Common myeloid progenitor, CD34-positive (primary cell): Measurements from ENCODE around the gene LSAMP.

Experiments used
- CTCF ChIA-PET: fragments of 350-600 bp; sonication (Branson Sonifier 250); formaldehyde crosslinking; loops from one replicate; lab custom pipeline; 2021; ENCODE audit warnings: antibody characterized with exemption; lab: Charles Lee
- POLR2A ChIA-PET: fragments of 350-600 bp; sonication (Branson Sonifier 250); formaldehyde crosslinking; loops from one replicate; lab custom pipeline; 2021; ENCODE audit warnings: antibody characterized with exemption; lab: Charles Lee
- DNase-seq, 3 donors: peaks; one replicate each; pipeline versions ENCODE4 v3.0.0 to v3.0.0-alpha.2; 2013
- H3K27ac ChIP-seq, 2 experiments: 1 replicate in 1 of 2; 2 replicates in 1 of 2; pipeline ENCODE4 v1.7.0; 2013; ENCODE audit warnings: inconsistent platforms in 2 of 2, low read length in 2 of 2, mild to moderate bottlenecking in 2 of 2, low read depth in 1 of 2, moderate library complexity in 1 of 2; ENCODE audit not compliant: severe bottlenecking in 2 of 2, insufficient read depth in 1 of 2, poor library complexity in 1 of 2
- H3K27me3 ChIP-seq, 5 experiments: replicated peaks in 2 of 5; 1 replicate in 3 of 5; 2 replicates in 2 of 5; pipeline versions ENCODE4 v1.6.1 to v1.7.0; 2013; ENCODE audit warnings: low read length in 4 of 5, mild to moderate bottlenecking in 2 of 5, moderate library complexity in 2 of 5, inconsistent platforms in 1 of 5; ENCODE audit not compliant: insufficient read depth in 5 of 5, control insufficient read depth in 4 of 5
- H3K36me3 ChIP-seq, 4 experiments: 1 replicate in 2 of 4; 2 replicates in 2 of 4; pipeline versions ENCODE4 v1.6.1 to v1.7.0; 2013; ENCODE audit warnings: low read length in 3 of 4, control low read depth in 1 of 4, mild to moderate bottlenecking in 1 of 4; ENCODE audit not compliant: control insufficient read depth in 4 of 4, insufficient read depth in 4 of 4
- H3K4me1 ChIP-seq, 4 experiments: 1 replicate in 3 of 4; 2 replicates in 1 of 4; pipeline versions ENCODE4 v1.6.1 to v1.7.1; 2013; ENCODE audit warnings: low read length in 3 of 4, mild to moderate bottlenecking in 3 of 4, control low read depth in 1 of 4, inconsistent platforms in 1 of 4, moderate library complexity in 1 of 4; ENCODE audit not compliant: control insufficient read depth in 4 of 4, insufficient read depth in 4 of 4; ENCODE audit errors: control extremely low read depth in 1 of 4
- H3K4me3 ChIP-seq, 7 experiments: 1 replicate in 4 of 7; 2 replicates in 3 of 7; pipeline versions ENCODE4 v1.5.1 to v1.7.0; 2013; ENCODE audit warnings: mild to moderate bottlenecking in 7 of 7, low read length in 6 of 7, moderate library complexity in 6 of 7, inconsistent platforms in 2 of 7, low read depth in 2 of 7, control low read depth in 1 of 7; ENCODE audit not compliant: insufficient read depth in 4 of 7, control insufficient read depth in 1 of 7; ENCODE audit errors: extremely low read depth in 1 of 7
- H3K9me3 ChIP-seq, 5 experiments: 1 replicate in 4 of 5; 2 replicates in 1 of 5; pipeline versions ENCODE4 v1.6.1 to v1.7.1; 2013; ENCODE audit warnings: low read length in 4 of 5, mild to moderate bottlenecking in 2 of 5, inconsistent platforms in 1 of 5, low read depth in 1 of 5, moderate library complexity in 1 of 5; ENCODE audit not compliant: control insufficient read depth in 4 of 5, insufficient read depth in 2 of 5; ENCODE audit errors: control extremely low read depth in 1 of 5
- WGBS: methylation state at CpG from one replicate; pipeline ENCODE4 v1.1.5; 2013; ENCODE audit not compliant: insufficient coverage; 5-methylcytosine and 5-hydroxymethylcytosine counted together

Gene LSAMP

DNA sequence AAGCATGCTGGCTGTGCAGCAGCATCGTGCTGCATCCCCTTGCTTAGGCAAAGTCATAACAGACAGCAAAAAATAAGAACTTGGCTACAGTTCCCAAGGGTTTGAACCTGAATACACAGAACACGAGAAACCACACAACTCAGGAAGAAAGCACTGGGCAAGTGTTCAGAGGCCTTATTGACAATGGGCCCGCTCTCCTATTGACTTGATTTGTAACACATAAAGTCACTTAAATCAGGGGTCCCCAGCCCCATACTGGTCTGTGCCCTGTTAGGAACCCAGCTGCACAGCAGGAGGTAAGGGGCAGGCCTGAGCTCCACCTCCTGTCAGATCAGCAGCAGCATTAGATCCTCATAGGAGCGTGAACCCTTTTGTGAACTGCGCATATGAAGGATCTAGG lies 145.1 kb downstream of the LSAMP start:
- H3K4me1 ChIP-seq: no peaks in the 10 kb centered on the region
- no peak overlapping the region for H3K27ac ChIP-seq
- H3K4me3 ChIP-seq: no peak overlapping the region
- no peaks in the 10 kb centered on the region for H3K36me3 ChIP-seq
- WGBS: 97% methylated on average over 5 of the region's 5 CpGs
- no peak for DNase-seq
- POLR2A ChIA-PET: no interaction called here
- no peaks in the 10 kb centered on the region for H3K27me3 ChIP-seq
- H3K9me3 ChIP-seq: no peaks in the 10 kb centered on the region
- CTCF ChIA-PET: no interaction called here

GRCh38 chr3:116299646-116300081 lies 145.6 kb downstream of the LSAMP start:
- Histone ChIP-seq H3K36me3 (no peaks in the 10 kb centered on the region), H3K27me3 (no peaks in the 10 kb centered on the region), H3K9me3 (no peaks in the 10 kb centered on the region), H3K4me1 (no peaks in the 10 kb centered on the region), H3K27ac (no peak overlapping the region), H3K4me3 (no peak overlapping the region)
- no peak for DNase-seq
- ChIA-PET CTCF (no interaction called here), POLR2A (no interaction called here)
- 87% methylated on average over 3 of the region's 3 CpGs for WGBS

DNA sequence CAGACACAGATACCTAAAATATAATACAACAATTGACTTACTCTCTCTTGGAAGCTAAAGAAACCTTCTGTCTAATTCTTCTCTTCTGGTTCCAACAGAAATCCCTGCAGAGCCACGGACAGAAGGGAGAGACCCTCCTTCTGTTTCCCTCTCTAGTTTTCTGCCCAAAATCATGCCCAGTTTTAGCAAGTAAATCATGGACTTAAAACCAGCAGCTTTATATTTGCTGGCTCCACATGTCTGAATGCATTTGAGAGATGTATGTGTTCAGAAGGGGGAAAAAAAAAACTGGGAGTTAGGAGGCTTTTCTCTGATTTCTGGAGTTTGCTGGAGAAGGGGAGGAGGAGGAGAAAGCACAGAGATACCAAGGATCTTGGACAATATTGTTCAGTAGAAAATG lies 147.1 kb downstream of the LSAMP start:
- CTCF ChIA-PET: no interaction called here
- Histone ChIP-seq H3K4me3 (no peak overlapping the region), H3K36me3 (no peaks in the 10 kb centered on the region), H3K9me3 (no peaks in the 10 kb centered on the region), H3K4me1 (no peaks in the 10 kb centered on the region), H3K27ac (no peak overlapping the region), H3K27me3 (no peaks in the 10 kb centered on the region)
- no peak for DNase-seq
- POLR2A ChIA-PET: no interaction called here
- WGBS: no CpG with 5 or more reads among the region's 1 CpG

DNA sequence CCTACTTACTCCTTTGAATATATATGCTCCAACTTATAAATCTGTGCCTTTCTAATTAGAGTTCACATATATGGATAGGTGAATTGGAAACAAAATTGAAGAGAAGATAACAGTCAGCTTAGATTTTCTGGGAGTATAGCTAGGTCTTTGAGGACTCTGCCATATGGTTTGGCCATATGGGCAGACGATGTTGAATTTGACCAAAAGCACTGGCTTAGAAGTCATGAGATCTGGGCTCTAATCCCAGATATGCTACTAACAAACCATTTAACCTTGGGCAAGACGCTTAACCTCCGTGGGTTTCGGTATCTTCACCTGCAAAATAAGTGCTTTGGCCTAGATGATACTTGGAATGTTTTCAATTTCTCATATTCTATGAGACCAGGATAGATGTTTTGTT lies 154.1 kb downstream of the LSAMP start:
- CTCF ChIA-PET: interaction anchor here (0.9 kb wide), 1 partner anchor 26 kb away, joined by 3 read pairs; no protein-coding TSS in a partner anchor
- no peak overlapping the region for H3K27ac ChIP-seq
- no peaks in the 10 kb centered on the region for H3K4me1 ChIP-seq
- no peaks in the 10 kb centered on the region for H3K36me3 ChIP-seq
- H3K27me3 ChIP-seq: no peaks in the 10 kb centered on the region
- H3K9me3 ChIP-seq: no peaks in the 10 kb centered on the region
- POLR2A ChIA-PET: interaction anchor here (0.6 kb wide), 1 partner anchor 216 kb away, joined by 4 read pairs; no protein-coding TSS in a partner anchor
- 100% methylated on average over 1 of the region's 4 CpGs for WGBS
- DNase-seq: no peak
- no peak overlapping the region for H3K4me3 ChIP-seq

GRCh38 chr3:116288485-116288884 lies 156.8 kb downstream of the LSAMP start:
- H3K4me3 ChIP-seq: no peak overlapping the region
- WGBS: 56% methylated on average over 4 of the region's 4 CpGs
- no peaks in the 10 kb centered on the region for H3K4me1 ChIP-seq
- no peak for DNase-seq
- no peaks in the 10 kb centered on the region for H3K27me3 ChIP-seq
- ChIA-PET POLR2A (no interaction called here), CTCF (no interaction called here)
- H3K9me3 ChIP-seq: no peaks in the 10 kb centered on the region
- no peak overlapping the region for H3K27ac ChIP-seq
- H3K36me3 ChIP-seq: no peaks in the 10 kb centered on the region

DNA sequence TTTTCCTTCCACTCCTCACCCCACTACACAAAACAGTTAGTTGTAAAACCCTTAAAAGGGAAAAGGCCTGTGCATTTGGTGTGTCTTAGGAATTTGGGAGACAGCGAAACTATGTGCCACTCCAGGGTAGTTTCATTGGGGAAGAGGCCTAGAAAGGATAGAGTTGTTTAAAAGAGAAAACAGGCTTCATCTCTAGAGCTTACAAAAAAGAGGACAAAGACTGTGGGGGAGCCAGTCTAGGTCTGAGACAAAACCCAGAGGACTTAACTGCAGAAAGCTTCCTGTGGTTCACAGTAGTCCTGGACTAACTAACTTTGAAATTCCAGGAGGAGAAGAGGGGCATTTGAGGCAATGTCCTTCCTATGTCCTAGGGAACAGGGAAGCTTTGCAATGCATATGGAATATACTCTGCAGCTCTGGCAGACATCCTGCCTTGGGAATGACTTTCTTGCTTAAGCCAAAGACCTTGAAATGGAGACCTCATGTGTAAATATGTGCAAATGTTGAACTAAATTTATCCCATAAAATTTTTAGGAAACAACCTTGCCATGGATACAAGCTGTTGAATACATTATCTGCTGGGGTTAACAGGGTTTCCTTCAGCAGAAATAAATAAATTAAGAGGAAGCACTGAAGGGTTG lies 159.4 kb downstream of the LSAMP start:
- Histone ChIP-seq H3K27ac (no peak overlapping the region), H3K4me1 (no peaks in the 10 kb centered on the region), H3K36me3 (no peaks in the 10 kb centered on the region), H3K4me3 (no peak overlapping the region), H3K9me3 (no peaks in the 10 kb centered on the region), H3K27me3 (no peaks in the 10 kb centered on the region)
- no peak for DNase-seq
- ChIA-PET CTCF (no interaction called here), POLR2A (interaction anchor here (1.2 kb wide), 1 partner anchor 73 kb away, joined by 3 read pairs; no protein-coding TSS in a partner anchor)
- 86% methylated on average over 1 of the region's 1 CpG for WGBS

- Histone ChIP-seq H3K36me3 (no peaks in the 10 kb centered on the region), H3K27ac (no peak overlapping the region), H3K4me1 (no peaks in the 10 kb centered on the region), H3K4me3 (no peak overlapping the region), H3K9me3 (no peaks in the 10 kb centered on the region), H3K27me3 (no peaks in the 10 kb centered on the region)
- no peak for DNase-seq
- POLR2A ChIA-PET: no interaction called here
- WGBS: 90% methylated on average over 2 of the region's 4 CpGs
- CTCF ChIA-PET: no interaction called here
Observed at GRCh38 chr3:116281313-116282143, 163.8 kb downstream of the LSAMP start.
